NB4 (cell line): ENCODE data around the gene BOC.

ENCODE experiments used
- CTCF ChIP-seq: IDR thresholded peaks from one replicate; pipeline ENCODE4 v1.5.1; 2012; ENCODE audit warnings: low read depth, low read length
- MAX ChIP-seq: IDR thresholded peaks from 2 replicates; pipeline ENCODE4 v1.6.1; 2011; ENCODE audit warnings: low read depth, low read length
- POLR2A ChIP-seq: IDR thresholded peaks from 2 replicates; pipeline ENCODE4 v1.6.1; 2011; ENCODE audit warnings: mild to moderate bottlenecking; ENCODE audit not compliant: insufficient read length; ENCODE audit errors: extremely low read depth

- TF ChIP-seq POLR2A (no peak), CTCF (no peak), MAX (no peak)
These were observed 32.0 kb upstream of the BOC start for GRCh38 chr3:113179235-113179824.
